ENCODE measurements around the gene DHTKD1. TPM values are rescaled to one million over a fixed set of nuclear protein-coding genes. Genes with fewer than 3 reads are reported as not detected.

The DHTKD1 gene
- total and polyA plus RNA-seq, 10 of the 15 experiments (the other 5 are each of a cell fraction or from before 2014, with no cell fraction given) = 11.3 to 35.0 (median 26.9) TPM

DNA sequence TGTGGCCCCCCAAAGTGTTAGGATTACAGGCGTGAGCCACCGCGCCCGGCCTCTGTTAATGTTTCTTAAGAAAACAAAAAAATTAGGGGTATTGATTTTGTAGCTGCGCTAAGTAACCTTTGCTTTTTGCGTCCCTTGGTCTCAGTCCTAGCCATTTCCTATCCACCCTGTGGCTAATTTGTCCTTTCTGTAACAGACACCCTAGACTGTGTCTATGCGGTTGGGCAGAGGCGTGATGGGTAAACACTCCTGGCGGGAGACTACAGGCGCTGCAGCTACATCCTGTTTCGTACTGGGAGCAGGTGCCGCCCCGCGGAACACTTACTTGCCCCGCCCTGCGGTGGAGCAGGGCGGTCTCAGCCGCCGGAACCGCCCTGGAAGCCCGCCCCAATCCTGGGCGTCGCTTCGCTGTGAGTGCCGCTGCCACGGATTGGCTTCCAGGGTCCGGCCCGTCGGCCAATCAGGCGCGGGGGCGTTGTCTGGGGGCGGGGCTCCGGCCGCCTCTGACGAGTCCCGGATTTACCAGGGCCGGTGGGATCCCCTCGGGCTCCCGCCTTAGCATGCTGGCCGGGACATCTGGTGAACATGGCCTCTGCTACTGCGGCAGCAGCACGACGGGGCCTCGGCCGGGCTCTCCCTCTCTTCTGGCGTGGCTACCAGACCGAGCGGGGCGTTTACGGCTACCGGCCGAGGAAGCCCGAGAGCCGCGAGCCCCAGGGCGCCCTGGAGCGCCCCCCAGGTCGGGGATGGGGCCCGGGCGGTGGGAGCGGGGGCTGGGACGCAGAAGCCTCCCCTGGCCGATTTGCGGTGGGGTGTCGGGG is at the start of gene DHTKD1 (continued):
- TF ChIP-seq, protein P1, sequence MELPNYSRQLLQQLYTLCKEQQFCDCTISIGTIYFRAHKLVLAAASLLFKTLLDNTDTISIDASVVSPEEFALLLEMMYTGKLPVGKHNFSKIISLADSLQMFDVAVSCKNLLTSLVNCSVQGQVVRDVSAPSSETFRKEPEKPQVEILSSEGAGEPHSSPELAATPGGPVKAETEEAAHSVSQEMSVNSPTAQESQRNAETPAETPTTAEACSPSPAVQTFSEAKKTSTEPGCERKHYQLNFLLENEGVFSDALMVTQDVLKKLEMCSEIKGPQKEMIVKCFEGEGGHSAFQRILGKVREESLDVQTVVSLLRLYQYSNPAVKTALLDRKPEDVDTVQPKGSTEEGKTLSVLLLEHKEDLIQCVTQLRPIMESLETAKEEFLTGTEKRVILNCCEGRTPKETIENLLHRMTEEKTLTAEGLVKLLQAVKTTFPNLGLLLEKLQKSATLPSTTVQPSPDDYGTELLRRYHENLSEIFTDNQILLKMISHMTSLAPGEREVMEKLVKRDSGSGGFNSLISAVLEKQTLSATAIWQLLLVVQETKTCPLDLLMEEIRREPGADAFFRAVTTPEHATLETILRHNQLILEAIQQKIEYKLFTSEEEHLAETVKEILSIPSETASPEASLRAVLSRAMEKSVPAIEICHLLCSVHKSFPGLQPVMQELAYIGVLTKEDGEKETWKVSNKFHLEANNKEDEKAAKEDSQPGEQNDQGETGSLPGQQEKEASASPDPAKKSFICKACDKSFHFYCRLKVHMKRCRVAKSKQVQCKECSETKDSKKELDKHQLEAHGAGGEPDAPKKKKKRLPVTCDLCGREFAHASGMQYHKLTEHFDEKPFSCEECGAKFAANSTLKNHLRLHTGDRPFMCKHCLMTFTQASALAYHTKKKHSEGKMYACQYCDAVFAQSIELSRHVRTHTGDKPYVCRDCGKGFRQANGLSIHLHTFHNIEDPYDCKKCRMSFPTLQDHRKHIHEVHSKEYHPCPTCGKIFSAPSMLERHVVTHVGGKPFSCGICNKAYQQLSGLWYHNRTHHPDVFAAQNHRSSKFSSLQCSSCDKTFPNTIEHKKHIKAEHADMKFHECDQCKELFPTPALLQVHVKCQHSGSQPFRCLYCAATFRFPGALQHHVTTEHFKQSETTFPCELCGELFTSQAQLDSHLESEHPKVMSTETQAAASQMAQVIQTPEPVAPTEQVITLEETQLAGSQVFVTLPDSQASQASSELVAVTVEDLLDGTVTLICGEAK (IDR thresholded peaks at IDR 0.05; ENCODE audit: borderline replicate concordance) = no peak; the same call in 1 of the 2 replicates
- TF ChIP-seq BMI1 (IDR thresholded peaks at IDR 0.05; ENCODE audit: borderline replicate concordance) (no peak), GATAD2B (conservative IDR thresholded peaks at IDR 0.05; ENCODE audit: low read depth) (peak; percentile 19), KAT2A (conservative IDR thresholded peaks at IDR 0.05; ENCODE audit: control insufficient read depth, low read depth, low read length) (no peak), CBX5 (IDR thresholded peaks at IDR 0.05; ENCODE audit: low read depth) (peak; percentile 84; the same call in 1 of the 2 replicates), MXI1 (IDR thresholded peaks at IDR 0.05; ENCODE audit: low read depth, low read length) (peak; percentile 76), KLF5 (IDR thresholded peaks at IDR 0.05; ENCODE audit: partially characterized antibody) (peak; percentile 33), CREB1 (IDR thresholded peaks at IDR 0.05; ENCODE audit: low read depth) (peak; percentile 72), HDGF (IDR thresholded peaks at IDR 0.05) (peak; percentile 91), CHD2 (IDR thresholded peaks at IDR 0.05; ENCODE audit: borderline replicate concordance, low read depth, low read length) (peak; percentile 79; the same call in 1 of the 2 replicates)
- TF ChIP-seq, protein P2, sequence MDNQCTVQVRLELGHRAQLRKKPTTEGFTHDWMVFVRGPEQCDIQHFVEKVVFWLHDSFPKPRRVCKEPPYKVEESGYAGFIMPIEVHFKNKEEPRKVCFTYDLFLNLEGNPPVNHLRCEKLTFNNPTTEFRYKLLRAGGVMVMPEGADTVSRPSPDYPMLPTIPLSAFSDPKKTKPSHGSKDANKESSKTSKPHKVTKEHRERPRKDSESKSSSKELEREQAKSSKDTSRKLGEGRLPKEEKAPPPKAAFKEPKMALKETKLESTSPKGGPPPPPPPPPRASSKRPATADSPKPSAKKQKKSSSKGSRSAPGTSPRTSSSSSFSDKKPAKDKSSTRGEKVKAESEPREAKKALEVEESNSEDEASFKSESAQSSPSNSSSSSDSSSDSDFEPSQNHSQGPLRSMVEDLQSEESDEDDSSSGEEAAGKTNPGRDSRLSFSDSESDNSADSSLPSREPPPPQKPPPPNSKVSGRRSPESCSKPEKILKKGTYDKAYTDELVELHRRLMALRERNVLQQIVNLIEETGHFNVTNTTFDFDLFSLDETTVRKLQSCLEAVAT (IDR thresholded peaks at IDR 0.05) = 0 out of 2 replicates have a peak, but pooled peaks have one; percentile 66
- TF ChIP-seq, protein P3, sequence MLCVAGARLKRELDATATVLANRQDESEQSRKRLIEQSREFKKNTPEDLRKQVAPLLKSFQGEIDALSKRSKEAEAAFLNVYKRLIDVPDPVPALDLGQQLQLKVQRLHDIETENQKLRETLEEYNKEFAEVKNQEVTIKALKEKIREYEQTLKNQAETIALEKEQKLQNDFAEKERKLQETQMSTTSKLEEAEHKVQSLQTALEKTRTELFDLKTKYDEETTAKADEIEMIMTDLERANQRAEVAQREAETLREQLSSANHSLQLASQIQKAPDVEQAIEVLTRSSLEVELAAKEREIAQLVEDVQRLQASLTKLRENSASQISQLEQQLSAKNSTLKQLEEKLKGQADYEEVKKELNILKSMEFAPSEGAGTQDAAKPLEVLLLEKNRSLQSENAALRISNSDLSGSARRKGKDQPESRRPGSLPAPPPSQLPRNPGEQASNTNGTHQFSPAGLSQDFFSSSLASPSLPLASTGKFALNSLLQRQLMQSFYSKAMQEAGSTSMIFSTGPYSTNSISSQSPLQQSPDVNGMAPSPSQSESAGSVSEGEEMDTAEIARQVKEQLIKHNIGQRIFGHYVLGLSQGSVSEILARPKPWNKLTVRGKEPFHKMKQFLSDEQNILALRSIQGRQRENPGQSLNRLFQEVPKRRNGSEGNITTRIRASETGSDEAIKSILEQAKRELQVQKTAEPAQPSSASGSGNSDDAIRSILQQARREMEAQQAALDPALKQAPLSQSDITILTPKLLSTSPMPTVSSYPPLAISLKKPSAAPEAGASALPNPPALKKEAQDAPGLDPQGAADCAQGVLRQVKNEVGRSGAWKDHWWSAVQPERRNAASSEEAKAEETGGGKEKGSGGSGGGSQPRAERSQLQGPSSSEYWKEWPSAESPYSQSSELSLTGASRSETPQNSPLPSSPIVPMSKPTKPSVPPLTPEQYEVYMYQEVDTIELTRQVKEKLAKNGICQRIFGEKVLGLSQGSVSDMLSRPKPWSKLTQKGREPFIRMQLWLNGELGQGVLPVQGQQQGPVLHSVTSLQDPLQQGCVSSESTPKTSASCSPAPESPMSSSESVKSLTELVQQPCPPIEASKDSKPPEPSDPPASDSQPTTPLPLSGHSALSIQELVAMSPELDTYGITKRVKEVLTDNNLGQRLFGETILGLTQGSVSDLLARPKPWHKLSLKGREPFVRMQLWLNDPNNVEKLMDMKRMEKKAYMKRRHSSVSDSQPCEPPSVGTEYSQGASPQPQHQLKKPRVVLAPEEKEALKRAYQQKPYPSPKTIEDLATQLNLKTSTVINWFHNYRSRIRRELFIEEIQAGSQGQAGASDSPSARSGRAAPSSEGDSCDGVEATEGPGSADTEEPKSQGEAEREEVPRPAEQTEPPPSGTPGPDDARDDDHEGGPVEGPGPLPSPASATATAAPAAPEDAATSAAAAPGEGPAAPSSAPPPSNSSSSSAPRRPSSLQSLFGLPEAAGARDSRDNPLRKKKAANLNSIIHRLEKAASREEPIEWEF (IDR thresholded peaks at IDR 0.05; ENCODE audit: insufficient replicate concordance, low read depth, low read length) = no peak
- TF ChIP-seq, protein P4, sequence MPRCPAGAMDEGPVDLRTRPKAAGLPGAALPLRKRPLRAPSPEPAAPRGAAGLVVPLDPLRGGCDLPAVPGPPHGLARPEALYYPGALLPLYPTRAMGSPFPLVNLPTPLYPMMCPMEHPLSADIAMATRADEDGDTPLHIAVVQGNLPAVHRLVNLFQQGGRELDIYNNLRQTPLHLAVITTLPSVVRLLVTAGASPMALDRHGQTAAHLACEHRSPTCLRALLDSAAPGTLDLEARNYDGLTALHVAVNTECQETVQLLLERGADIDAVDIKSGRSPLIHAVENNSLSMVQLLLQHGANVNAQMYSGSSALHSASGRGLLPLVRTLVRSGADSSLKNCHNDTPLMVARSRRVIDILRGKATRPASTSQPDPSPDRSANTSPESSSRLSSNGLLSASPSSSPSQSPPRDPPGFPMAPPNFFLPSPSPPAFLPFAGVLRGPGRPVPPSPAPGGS (IDR thresholded peaks at IDR 0.05; ENCODE audit: borderline replicate concordance, insufficient read depth, low read depth, low read length, poor library complexity, severe bottlenecking) = no peak
